ENCODE measurements around the gene CYTH1.

Gene CYTH1

DNA sequence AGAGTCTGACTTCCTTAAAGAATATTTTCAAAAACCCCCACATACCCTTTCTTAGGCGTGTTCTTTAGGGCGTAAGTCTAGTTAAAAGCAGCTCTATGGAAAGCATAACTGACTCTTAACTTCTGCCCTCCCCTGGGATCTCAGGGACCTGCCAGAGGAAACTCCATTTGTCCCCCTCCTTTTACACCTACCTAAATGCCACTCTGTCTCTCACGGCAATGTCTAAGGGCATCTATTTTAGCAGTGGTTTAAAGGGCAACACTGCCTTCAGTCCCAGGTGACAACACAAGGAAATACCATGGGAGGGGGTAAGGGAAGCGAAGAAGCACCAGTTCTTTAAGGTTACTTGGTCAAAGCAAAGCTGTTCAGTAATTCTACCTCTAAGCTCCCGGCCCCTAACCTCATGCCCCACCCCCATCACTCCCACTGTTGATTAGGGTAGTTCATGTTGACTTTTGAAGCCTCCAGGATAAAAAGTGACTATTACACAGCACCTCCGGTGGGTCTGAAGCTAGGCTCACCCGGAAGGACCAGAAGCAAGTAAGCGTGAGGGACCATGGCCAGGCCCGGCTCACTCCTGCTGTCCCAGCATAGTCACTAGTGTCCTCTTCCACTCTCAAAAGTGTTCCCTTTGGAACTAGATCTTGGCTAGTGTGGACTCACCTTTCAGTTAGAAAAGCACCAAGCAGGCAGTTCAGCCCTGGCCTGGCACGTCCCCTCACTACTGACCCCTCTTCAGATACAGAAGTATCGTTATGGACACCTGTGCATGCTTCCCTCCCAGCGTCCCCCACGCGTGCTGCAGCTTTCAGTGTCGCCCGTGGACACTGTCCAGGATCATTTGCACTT, 47.1 kb downstream of the CYTH1 start:
- DNase-seq: no peak

- no peak for DNase-seq
These were observed 49.7 kb downstream of the CYTH1 start for GRCh38 chr17:78732354-78732753.

DNA sequence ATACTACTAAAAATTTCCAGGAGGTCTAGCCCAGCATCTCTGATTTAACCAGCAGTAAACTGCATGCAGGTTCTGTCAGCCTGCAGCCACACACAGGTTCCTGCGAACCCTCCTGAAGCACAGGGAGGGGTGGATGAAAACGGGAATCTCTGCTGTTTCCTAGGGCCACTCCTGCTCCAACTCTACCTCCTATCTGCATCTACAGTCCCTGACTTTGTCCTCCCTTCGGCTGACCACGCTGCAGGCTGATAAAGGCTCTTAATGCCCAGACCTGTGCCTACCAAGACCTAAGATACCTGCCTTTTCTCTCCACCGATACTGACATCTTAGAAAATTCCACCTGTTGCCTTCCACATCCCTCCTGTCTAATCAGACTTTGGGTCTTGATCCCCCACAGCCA, 50.2 kb downstream of the CYTH1 start:
- no peak for DNase-seq

DNA sequence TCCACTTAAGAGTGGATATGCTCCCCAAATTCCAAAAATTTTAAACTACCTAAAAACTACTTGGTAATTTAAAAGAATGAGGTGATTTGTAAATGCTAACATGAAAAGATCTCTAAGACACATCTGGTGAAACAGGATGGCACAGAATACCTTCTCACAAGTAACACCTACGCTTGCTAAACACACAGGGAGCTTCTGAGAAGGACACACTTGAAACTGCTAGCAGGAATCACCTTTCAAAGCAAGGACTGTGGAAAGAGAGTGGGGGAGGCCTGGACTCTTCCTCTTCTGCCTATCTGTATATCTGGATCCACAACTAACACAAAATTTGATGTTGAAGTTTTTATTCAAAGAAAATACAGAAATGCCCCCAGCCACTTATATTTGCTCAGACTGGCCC, 52.4 kb downstream of the CYTH1 start:
- no peak for DNase-seq

DNA sequence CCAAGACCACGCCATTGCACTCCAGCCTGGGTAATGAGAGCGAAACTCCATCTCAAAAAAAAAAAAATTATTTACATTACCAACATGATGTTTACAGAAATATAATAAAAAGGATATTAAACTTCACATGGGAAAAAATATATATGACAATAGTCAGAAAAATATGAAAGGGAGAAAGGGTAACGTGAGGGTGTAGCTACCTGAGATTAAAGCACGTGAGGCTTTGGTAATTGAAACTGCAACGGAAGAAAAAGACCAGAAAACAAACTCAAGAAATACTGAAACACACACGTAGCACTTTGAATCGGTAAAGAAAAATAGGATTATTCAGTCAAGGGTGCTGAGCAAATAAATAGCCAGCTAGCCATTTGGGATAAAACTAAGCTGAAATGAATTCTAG, 53.6 kb downstream of the CYTH1 start:
- DNase-seq: no peak

DNA sequence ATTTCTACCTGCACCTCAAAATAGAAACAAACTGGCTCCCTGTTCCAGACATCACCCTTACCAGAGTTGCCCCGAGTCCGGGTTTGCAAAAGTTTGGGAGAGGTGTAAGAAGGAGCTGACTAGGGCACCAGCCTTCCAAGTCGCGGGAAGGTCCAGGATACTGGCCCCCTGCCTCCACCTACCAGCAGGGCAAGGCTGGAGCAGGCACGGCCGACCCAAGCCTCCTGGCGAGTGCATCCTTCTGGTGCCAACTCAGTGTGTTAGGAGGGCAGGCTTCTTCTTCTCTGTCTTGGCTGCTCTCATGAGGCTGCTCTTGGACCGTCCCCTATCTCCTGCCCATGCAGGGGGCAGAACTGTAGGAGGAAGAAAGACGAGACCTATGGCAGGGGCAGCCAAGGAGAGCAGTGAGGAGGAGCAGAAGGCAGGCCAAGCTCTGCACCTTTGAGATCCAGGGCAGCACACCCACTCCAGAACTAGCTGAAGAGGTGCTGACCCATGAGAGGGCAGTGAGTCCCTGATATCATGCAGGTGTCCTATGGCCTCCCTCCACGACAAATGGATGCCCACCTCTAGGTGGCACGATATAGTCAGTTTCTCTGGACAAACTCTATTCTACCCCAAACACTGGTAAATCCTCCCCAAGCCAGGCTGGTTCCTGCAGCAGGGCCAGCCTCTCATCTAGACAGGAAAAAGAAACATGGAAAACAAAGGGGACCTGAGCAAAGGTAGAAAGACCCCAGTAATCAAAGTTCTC, 54.4 kb downstream of the CYTH1 start:
- DNase-seq: no peak

DNA sequence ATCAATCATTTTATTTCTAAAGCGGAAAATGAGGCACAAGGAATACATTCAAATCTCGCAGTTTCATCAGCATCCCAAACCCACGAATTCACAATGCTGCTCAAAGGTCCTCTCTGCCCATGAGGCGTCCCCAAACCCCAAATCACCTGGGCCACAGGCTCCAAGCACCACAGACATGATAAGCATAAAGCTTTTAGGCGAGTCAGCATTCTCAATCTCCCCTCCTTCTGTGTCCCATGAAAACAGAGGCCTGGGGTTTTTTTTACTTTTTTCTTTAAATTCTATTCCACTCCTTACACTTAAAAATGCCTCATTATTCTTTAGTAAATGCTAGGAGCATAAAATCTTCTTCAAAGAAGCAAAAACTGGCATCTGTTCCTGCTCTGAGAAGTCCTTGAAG, 55.0 kb downstream of the CYTH1 start:
- DNase-seq: no peak

- DNase-seq: no peak
These were observed 55.6 kb downstream of the CYTH1 start for GRCh38 chr17:78726513-78726912.

DNA sequence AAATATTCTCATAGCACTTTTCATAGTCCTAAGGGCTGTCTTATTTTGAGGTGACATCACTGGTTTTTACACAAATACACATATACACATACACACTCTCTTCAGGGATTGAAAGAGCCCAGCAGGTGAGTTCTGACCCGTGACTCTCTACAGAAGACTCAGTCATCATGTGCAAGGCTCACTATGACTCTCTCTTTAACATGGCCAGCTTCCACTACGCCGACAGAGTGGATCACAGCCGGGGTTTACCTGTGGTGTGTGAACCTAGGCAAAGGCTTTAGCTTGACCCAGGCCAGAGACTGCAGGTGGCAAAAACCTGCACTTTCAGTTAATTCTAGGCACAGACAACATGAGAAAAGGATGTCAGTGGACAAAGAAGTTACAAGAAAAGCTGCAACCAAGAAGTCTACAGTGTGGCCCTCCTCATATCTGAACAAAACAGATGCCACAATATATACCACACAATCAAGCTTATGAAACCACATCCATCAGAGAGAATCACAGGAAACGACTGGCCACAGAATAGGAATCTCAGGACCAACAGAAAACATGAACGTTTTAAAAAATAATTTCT, 56.5 kb downstream of the CYTH1 start:
- DNase-seq: no peak

GRCh38 chr17:78724999-78725398, 57.1 kb downstream of the CYTH1 start:
- DNase-seq: no peak

DNA sequence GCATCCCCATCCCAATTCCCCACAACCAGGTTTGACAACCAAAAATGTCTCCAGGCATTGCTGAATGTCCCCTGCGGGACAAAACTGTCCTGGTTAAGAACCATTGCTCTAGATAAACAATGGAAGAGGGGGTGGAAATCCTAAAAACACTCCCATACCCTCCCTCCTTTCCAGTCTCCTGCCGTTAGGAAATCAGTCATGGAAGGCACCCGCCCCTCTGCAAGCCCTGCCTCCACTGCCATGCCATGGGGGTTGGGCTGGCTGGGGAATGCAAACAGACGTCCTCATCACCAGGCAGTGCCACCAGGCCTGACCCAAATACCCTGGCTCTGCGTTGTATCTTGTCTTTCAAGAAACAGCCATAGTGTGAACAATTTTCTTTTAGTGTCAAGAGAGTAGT, 57.5 kb downstream of the CYTH1 start:
- DNase-seq: no peak

- DNase-seq: no peak
These were observed 58.1 kb downstream of the CYTH1 start for GRCh38 chr17:78723957-78724356.

- DNase-seq: peak; percentile 81
These were observed 58.9 kb downstream of the CYTH1 start for GRCh38 chr17:78723001-78723796.

GRCh38 chr17:78722246-78722761, 59.8 kb downstream of the CYTH1 start:
- no peak for DNase-seq

DNA sequence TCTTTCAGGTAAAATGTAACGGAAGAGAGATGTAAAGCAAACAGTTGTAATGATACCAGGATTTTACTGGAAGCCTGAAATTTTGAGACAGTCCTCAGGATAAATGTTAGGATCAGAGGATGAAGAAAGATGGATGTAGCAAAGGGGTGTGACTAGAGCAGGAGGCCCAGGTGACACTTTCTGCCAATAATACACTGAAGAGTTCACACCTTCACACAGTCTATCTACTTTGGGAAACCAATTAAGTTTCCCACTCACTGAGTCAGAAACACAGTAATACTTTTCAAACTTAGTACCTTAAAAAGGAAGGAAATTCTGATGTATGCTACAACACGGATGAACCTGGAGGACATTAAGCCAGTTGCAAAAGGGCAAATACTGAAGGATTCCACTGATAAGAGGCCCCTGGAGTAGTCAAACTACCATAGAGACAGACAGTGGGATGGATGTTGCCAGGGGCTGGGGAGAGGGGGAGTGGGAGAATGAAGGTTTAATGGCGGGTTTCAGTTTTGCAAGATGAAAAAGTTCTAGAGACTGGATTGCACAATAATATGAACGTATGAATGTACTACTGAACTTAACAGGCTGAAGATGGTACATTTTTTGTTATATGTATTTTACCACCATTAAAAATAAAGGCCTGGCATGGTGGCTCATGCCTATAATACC, 62.3 kb downstream of the CYTH1 start:
- DNase-seq: no peak

GRCh38 chr17:78718575-78719208, 63.4 kb downstream of the CYTH1 start:
- no peak for DNase-seq

- DNase-seq: peak; percentile 61
These were observed 64.6 kb downstream of the CYTH1 start for GRCh38 chr17:78717431-78717980.

GRCh38 chr17:78716814-78717393, 65.2 kb downstream of the CYTH1 start:
- peak; percentile 52 for DNase-seq

DNA sequence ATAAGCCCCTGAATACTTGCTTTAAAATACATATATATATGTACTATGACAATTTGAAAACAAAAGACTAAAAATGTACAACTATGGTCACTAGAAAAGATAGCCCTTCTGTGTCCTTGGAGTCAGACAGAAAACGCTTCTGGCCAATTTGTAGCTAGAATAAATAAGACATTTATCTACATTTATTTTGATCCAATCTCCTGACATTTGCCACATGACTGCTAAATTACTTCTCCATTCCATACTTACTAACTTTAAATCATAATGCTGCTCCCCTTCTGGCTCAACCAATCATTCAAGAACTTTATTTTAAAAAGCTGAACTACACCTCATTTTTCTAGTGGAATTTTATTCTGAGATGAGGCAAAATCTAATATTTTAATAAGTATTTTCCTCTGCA, 65.8 kb downstream of the CYTH1 start:
- DNase-seq: no peak

DNA sequence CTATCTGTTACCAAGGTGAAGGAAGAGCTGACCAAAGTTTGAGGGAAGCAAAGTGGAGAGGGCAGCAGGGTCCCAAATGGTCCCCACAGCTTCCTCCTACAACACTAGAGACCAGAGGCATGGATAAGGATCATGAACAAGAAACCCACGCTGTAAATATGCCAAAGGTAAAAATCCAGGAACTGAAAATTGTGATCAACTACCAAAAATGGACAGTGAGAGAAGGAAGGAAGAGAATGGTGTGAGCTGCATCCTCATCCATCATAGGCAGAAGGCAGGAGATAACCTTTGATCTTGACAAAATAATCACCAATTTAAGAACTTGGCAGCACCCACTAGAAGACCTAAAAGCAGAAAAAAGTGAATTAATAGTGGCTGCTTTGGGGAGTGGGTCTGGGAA, 66.2 kb downstream of the CYTH1 start:
- no peak for DNase-seq

Data from NCI-H2227 treated with DMSO at 0.1 percent for 48 hours (cell line).